ENCODE data around the gene CWC15. TPM values are rescaled to one million over a fixed set of nuclear protein-coding genes. Genes with fewer than 3 reads are reported as not detected.
A peak's percentile ranks its signal among the peaks of the same experiment; 100 is the strongest.
"Not testable (repeated sequence)": the region's sequence is repeated elsewhere in the genome, so short reads cannot be mapped to it uniquely, and the experiment has no call there.

The CWC15 gene
- total and polyA plus RNA-seq, 4 experiments from 2014 or later = 62.7 to 69.4 (median 66.2) TPM

- H3K4me3 ChIP-seq (ENCODE audit: low read length in 2 of 2) = no peak overlapping the region
- H3K36me3 Mint-ChIP-seq = peaks cover 0 to 20% of the 10 kb centered on the region in 2 donors
- peaks cover 0 to 3% (median 0%) of the 10 kb centered on the region in 8 donors for H3K9me3 Mint-ChIP-seq
- intact Hi-C loops (cut with micrococcal nuclease) = no loop called here
- POLR2A ChIA-PET (ENCODE audit: partially characterized antibody) = no interaction called here
- H3K27me3 ChIP-seq (ENCODE audit: insufficient read depth, low read length) = no peaks in the 10 kb centered on the region
- no peak for DNase-seq
- H3K9me3 ChIP-seq (ENCODE audit: control insufficient read depth in 1 of 2, low read length in 2 of 2) = no peaks in the 10 kb centered on the region
- CTCF ChIA-PET (ENCODE audit: partially characterized antibody) = interaction anchor here (1.4 to 1.8 kb wide), 2 partner anchors 25 to 145 kb away, joined by 3 read pairs; partner anchors contain the start of gene SRSF8
- H3K27me3 Mint-ChIP-seq = peaks cover 0 to 1% of the 10 kb centered on the region in 2 donors
- no peaks in the 10 kb centered on the region for H3K36me3 ChIP-seq (ENCODE audit: insufficient read depth, low read length)
- H3K4me3 Mint-ChIP-seq = no peak overlapping the region
- no peak overlapping the region for H3K27ac ChIP-seq (ENCODE audit: low read depth, low read length)
- peak overlapping the region in 1 of 7 donors; percentile 14 for H3K27ac Mint-ChIP-seq
- peaks cover 42% of the 10 kb centered on the region for H3K4me1 ChIP-seq (ENCODE audit: insufficient read depth, low read length)
- H3K4me1 Mint-ChIP-seq = peaks cover 26 to 46% (median 34%) of the 10 kb centered on the region in 4 donors
Measured at GRCh38 chr11:94922321-94923003, 50.9 kb downstream of the CWC15 start.

- ChIA-PET POLR2A (ENCODE audit: partially characterized antibody) (no interaction called here), CTCF (ENCODE audit: partially characterized antibody) (no interaction called here)
Measured at GRCh38 chr11:94920311-94920710, 53.0 kb downstream of the CWC15 start.

GRCh38 chr11:94913718-94914394 is 59.5 kb downstream of the CWC15 start:
- H3K4me3 Mint-ChIP-seq; CTCF ChIA-PET (ENCODE audit: partially characterized antibody); H3K4me3 ChIP-seq (ENCODE audit: low read length in 2 of 2); DNase-seq; H3K4me1 ChIP-seq (ENCODE audit: insufficient read depth, low read length); H3K9me3 ChIP-seq (ENCODE audit: control insufficient read depth in 1 of 2, low read length in 2 of 2); POLR2A ChIA-PET (ENCODE audit: partially characterized antibody); H3K27me3 Mint-ChIP-seq; H3K27ac Mint-ChIP-seq; H3K27me3 ChIP-seq (ENCODE audit: insufficient read depth, low read length); H3K4me1 Mint-ChIP-seq; H3K27ac ChIP-seq (ENCODE audit: low read depth, low read length); H3K36me3 ChIP-seq (ENCODE audit: insufficient read depth, low read length); intact Hi-C loops (cut with micrococcal nuclease); H3K9me3 Mint-ChIP-seq: not testable (repeated sequence)
- H3K36me3 Mint-ChIP-seq = peaks cover 0 to 18% of the 10 kb centered on the region in 2 donors

More at GRCh38 chr11:94920311-94920710, 53.0 kb downstream of the CWC15 start:
- Mint-ChIP-seq H3K4me3 (no peak overlapping the region), H3K36me3 (peaks cover 0 to 20% of the 10 kb centered on the region in 2 donors), H3K27ac (no peak overlapping the region), H3K9me3 (peaks cover 0 to 2% (median 0%) of the 10 kb centered on the region in 8 donors), H3K4me1 (peaks cover 14 to 24% (median 18%) of the 10 kb centered on the region in 4 donors), H3K27me3 (peaks cover 0 to 1% of the 10 kb centered on the region in 2 donors)
- H3K27ac ChIP-seq (ENCODE audit: low read depth, low read length) = no peak overlapping the region
- intact Hi-C loops (cut with micrococcal nuclease) = no loop called here
- H3K4me3 ChIP-seq (ENCODE audit: low read length in 2 of 2) = no peak overlapping the region
- no peak for DNase-seq
- no peaks in the 10 kb centered on the region for H3K27me3 ChIP-seq (ENCODE audit: insufficient read depth, low read length)
- H3K9me3 ChIP-seq (ENCODE audit: control insufficient read depth in 1 of 2, low read length in 2 of 2) = no peaks in the 10 kb centered on the region
- H3K36me3 ChIP-seq (ENCODE audit: insufficient read depth, low read length) = no peaks in the 10 kb centered on the region
- H3K4me1 ChIP-seq (ENCODE audit: insufficient read depth, low read length) = peaks cover 22% of the 10 kb centered on the region

GRCh38 chr11:94912806-94913205 is 60.5 kb downstream of the CWC15 start:
- no peak for DNase-seq
- ChIA-PET POLR2A (ENCODE audit: partially characterized antibody) (no interaction called here), CTCF (ENCODE audit: partially characterized antibody) (interaction anchor here (0.7 kb wide), 1 partner anchor 18 kb away, joined by 3 read pairs; no protein-coding TSS in a partner anchor)
- intact Hi-C loops (cut with micrococcal nuclease) = no loop called here
- Histone ChIP-seq H3K4me3 (ENCODE audit: low read length in 2 of 2) (no peak overlapping the region), H3K36me3 (ENCODE audit: insufficient read depth, low read length) (no peaks in the 10 kb centered on the region), H3K9me3 (ENCODE audit: control insufficient read depth in 1 of 2, low read length in 2 of 2) (no peaks in the 10 kb centered on the region), H3K27me3 (ENCODE audit: insufficient read depth, low read length) (no peaks in the 10 kb centered on the region), H3K27ac (ENCODE audit: low read depth, low read length) (no peak overlapping the region), H3K4me1 (ENCODE audit: insufficient read depth, low read length) (no peaks in the 10 kb centered on the region)
- Mint-ChIP-seq H3K4me3 (no peak overlapping the region), H3K36me3 (peaks cover 0 to 18% of the 10 kb centered on the region in 2 donors), H3K27ac (no peak overlapping the region), H3K9me3 (peaks cover 0 to 2% (median 0%) of the 10 kb centered on the region in 8 donors), H3K4me1 (peaks cover 0 to 1% (median 0%) of the 10 kb centered on the region in 4 donors), H3K27me3 (no peaks in the 10 kb centered on the region)

Other genes with a start within 250 kb of the CWC15 start
- under 1 TPM; 0.06 to 0.09 TPM for gene AMOTL1, start 205.2 kb downstream of the CWC15 start, total RNA-seq
- under 1 TPM in 1 of 2 donors, not detected in 1; 0.07 TPM for gene AMOTL1, start 205.2 kb downstream of the CWC15 start, polyA plus RNA-seq
- gene KDM4D, start 153 bp upstream of the CWC15 start, total RNA-seq = under 1 TPM; 0.32 to 0.39 TPM
- under 1 TPM; 0.21 to 0.37 TPM for gene KDM4D, start 153 bp upstream of the CWC15 start, polyA plus RNA-seq
- gene KDM4E, start 51.7 kb upstream of the CWC15 start, total RNA-seq = not detected
- gene KDM4E, start 51.7 kb upstream of the CWC15 start, polyA plus RNA-seq = not detected
- gene KDM4F, start 75.9 kb upstream of the CWC15 start, total RNA-seq = not detected
- not detected for gene KDM4F, start 75.9 kb upstream of the CWC15 start, polyA plus RNA-seq
- gene SRSF8, start 93.4 kb upstream of the CWC15 start, total RNA-seq = 100 to 1,000 TPM; 107 to 117 TPM
- 100 to 1,000 TPM; 104 to 147 TPM for gene SRSF8, start 93.4 kb upstream of the CWC15 start, polyA plus RNA-seq
- 10 to 100 TPM; 12.8 to 13.3 TPM for gene ENDOD1, start 116.3 kb upstream of the CWC15 start, total RNA-seq
- gene ENDOD1, start 116.3 kb upstream of the CWC15 start, polyA plus RNA-seq = 10 to 100 TPM in 1 of 2 donors, 1 to 10 TPM in 1; 7.2 to 10.3 TPM

Data from CD4-positive, alpha-beta memory T cell (primary cell).